LNCAP (cell line): ENCODE measurements around the gene DLEC1.

Source experiments
- TF ChIP-seq, protein P1 (sequence below): fragments of 450-650 bp; IDR thresholded peaks from 2 replicates; pipeline ENCODE4 v1.5.1; 2017; ENCODE audit warnings: mild to moderate bottlenecking

The DLEC1 gene

DNA sequence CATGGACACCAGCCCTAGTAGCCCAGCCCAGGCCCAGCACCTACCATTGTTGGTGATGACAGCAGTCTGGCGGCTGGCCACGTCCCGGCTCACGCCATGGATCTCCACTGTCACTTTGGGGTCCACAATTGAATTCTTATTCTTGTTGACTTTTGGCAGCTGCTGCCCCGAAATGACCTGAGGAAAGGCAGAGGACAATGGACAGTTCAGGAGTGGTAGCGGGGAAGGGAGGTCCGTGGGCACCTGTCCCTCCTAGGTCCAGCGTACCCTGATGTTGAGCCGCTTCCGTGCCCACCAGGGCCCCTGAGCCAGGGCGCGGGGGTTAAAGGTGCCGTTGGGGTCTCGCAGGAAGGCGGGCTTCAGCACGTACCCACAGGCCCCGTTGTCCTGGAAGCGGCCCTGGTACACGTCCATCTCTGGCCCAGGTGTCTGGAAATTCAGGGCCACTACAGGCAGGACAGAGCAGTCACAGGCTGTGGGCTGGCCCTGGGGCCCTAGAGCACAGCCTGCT, 30.8 kb upstream of the DLEC1 start:
- TF ChIP-seq, protein P1, sequence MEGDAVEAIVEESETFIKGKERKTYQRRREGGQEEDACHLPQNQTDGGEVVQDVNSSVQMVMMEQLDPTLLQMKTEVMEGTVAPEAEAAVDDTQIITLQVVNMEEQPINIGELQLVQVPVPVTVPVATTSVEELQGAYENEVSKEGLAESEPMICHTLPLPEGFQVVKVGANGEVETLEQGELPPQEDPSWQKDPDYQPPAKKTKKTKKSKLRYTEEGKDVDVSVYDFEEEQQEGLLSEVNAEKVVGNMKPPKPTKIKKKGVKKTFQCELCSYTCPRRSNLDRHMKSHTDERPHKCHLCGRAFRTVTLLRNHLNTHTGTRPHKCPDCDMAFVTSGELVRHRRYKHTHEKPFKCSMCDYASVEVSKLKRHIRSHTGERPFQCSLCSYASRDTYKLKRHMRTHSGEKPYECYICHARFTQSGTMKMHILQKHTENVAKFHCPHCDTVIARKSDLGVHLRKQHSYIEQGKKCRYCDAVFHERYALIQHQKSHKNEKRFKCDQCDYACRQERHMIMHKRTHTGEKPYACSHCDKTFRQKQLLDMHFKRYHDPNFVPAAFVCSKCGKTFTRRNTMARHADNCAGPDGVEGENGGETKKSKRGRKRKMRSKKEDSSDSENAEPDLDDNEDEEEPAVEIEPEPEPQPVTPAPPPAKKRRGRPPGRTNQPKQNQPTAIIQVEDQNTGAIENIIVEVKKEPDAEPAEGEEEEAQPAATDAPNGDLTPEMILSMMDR = no peak

DNA sequence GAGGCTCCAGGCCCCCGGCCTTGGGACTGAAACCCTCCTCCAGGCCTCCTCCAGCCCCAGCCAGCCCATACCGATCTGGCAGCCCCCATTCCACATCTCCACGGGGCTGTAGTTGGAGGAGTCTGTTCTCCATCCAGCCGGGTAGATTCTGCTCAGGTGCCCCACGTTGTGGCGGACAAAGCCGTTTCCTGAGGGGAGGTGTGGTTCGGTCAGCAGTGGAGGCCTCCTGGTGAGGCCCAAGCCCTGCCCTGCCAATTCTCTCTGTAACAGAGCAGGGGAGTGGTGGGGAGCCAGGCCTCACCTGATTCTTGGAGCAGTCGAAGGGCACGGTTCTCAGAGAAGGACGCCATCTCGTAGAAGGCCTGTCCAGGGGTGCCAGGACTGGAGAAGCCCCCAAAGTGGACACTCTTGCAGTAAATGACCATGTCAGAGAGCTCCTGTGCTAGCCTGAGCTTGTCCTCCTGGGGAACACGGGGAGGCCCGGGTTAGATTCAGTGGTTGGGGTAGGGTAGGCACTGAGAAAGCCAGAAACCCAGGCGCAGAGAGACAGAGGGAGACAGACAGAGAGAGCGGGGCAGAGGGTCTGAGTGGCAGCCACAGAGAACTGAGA, 29.9 kb upstream of the DLEC1 start:
- TF ChIP-seq, protein P1 = no peak

DNA sequence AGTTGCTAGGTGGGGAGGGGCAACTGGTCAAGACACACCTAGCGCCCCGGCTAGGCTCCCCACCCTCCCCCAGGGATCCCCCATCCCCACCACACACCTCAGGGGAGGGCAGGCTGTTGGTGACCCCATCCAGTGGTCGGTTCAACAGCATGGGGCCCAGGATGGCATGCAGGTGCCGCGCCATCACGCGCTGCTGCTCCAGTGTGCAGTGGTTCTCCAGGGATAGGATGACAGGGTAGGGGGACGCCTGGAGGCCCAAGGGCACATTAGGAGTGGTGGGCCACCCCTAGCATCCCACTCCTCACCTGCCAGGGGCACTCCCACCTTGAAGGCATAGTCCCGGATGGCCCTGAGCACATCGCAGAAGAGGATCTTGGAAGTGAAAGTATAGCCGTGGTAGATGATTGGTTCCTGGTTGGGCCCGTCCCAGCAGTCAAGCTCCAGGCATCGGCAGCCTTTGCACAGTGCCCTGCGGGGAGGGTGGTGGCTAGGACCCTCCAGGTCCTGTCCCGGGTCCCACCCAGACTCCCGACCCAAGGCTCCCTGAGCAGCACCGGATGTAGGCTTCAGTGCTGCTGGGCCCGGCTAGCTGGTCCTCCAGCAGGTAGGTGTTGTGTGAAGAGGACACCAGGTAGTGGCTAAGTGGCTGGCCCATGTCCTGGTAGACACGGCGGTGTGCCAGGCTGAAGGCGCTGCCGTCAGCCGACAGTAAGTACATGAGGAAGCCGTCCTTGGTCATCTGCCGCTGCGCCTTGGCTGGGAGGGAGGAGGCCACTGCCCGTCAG, 29.0 kb upstream of the DLEC1 start:
- TF ChIP-seq, protein P1 = no peak

DNA sequence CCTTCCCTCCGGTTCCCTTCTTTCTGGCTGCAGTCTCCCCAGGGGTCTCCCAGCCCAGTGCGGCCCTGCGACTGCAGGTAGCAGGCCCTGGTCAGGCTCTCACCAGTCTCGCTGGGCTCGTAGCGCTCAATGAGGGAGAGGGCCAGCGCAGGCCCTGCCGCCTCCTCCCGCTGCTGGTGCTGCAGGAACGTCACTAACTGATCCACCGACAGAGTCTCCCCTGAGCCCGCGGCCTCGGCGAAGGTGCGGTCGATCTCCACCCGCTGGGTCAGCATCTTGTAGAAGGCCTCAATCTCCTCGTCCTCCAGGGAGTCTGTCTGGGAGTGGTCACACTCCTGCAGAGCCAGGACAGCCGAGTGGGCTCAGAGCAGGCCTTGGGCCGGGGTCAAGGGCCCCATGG, 27.9 kb upstream of the DLEC1 start:
- TF ChIP-seq, protein P1 = no peak

DNA sequence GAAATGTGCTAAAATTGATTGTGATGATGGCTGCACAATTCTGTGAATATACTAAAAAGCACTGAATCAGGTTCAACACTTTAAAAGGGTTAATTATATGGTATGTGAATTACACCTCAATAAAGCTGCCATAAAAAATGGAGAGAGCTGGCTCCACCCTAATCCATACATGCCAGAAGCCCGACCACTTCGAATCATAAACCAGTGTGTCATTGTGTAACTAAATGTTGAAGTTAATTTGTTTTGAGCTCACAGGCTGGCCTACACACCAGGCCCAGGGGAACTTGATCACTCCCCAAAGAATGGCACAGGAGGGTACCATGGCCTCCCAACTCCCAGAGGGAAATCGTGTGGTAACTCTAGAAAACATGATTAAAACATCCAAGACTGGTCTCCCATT, 23.5 kb upstream of the DLEC1 start:
- TF ChIP-seq, protein P1 = no peak

DNA sequence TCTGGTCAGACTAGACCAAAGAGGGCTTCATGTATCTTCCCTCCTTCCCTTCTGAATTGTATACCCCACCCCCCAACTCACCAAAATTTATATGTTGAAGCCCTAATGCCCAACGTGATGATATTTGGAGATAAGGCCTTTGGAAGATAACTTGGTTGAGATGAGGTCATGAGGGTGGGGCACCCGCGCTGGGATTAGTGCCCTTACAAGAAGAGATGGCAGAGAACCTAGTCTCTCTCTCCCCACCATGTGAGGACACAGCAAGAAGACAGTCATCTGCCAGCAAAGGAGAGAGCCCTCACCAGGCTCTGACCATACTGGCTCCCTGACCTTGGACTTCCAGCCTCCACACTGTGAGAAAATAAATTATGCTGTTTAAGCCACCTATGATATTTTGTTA, 23.0 kb upstream of the DLEC1 start:
- TF ChIP-seq, protein P1 = no peak

DNA sequence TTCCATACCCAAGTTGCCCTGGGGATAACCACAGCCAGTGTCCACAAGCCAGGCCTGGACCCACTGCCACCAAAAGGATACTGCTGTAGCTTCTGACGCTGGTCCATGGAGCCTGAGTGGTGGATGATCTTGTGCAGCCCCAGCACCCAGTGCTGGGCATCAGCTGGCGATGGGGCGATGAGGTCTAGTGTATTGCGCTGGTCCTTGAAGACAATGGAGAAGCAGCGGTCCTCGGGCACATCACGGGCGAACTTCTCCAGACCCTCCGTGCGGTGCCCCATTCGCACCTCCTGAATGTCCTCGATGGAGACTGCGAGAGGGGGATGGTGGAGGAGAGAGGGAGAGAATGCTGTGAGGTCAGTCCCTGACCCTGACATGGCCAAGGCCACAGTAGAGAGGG, 22.6 kb upstream of the DLEC1 start:
- TF ChIP-seq, protein P1 = no peak
